HG02610 (cell line): ENCODE measurements around the gene APRT.
A peak's percentile ranks its signal among the peaks of the same experiment; 100 is the strongest.

Experiments
- ATAC-seq: cut with Tn5 transposase; IDR thresholded peaks from one replicate; pipeline ENCODE4 v1.9.1; 2021; ENCODE audit warnings: mild to moderate bottlenecking, moderate library complexity; ENCODE audit not compliant: unreplicated experiment

APRT gene

GRCh38 chr16:88809068-88809675 is 2.6 kb downstream of the APRT start:
- ATAC-seq, result no peak

DNA sequence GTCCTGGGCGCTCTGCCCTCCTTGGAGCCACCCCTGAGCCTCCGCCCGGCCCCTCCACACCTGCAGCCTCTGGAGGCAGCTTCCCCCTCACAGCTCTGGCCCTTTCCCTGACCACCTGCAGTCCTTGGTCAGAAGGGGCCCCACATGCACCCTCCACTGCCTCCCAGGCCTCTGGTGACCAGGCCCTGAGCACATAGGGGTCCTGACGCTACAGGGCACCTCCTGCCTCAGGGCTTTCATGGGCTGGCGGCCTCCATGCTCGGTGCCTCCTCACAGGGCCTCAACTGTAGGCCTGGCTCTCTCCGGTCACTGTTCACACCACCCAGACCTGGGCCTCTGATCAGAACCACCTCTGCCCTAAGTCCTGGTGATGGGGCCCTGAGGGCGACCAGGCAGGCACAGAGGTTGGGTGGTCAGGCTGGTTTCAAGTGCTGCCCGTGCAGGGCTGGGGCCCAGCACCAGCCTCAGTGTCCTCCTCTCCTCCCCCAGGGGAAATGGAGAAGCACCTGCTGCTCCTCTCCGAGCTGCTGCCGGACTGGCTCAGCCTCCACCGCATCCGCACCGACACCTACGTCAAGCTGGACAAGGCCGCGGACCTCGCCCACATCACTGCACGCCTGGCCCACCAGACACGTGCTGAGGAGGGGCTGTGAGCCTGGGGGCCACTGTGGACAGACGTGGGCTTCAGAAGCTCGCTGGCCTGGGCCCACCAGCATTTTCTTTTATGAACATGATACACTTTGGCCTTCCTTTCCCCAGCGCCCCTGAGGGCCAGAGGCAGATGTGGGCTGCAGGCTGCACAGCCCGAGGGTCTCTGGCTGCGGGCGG is 3.9 kb downstream of the APRT start:
- no peak for ATAC-seq

DNA sequence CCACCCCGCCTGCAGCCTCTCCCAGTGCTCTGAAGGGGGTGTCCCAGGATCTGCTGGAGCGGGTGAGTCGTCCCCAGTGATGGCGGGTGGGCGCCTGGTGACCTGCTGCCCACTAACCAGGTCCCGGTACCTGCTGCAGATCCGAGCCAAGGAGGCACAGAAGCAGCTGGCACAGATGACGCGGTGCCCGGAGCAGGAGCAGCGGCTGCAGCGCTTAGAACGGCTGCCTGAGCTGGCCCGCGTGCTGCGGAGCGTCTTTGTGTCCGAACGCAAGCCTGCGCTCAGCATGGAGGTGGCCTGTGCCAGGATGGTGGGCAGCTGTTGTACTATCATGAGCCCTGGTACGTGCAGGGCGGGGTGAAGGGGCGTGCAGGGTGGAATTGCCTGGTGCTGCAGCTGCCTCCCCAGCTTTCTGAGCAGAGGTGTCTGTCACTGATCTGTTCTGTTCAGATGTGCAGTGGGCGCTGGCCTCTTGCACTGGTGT is 4.5 kb downstream of the APRT start:
- no peak for ATAC-seq

- ATAC-seq, result no peak
These were observed 5.1 kb downstream of the APRT start for GRCh38 chr16:88806491-88807111.

DNA sequence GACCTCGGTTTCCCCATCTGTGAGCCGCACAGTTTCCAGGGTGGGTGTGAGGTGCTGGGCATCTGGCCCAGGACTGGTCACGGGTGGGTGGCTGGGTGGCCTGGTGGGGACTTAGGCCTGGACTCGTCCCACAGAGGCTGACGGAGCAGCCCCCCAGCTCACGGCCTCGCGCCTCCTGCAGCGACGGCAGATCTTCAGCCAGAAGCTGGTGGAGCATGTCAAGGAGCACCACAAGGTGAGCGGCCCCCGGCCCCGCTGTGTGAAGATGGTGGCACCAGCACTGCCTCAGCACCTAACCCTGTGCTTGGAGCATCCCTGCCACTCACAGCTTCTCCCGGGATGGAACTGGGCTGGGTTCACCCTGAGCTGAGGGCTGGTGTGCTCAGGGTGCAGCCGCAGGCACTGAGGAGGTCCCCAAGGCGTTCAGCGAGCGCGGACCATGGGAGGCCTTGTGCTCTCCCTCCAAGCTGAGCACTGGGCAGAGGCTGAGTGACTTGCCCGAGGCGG is 5.8 kb downstream of the APRT start:
- ATAC-seq, result no peak

DNA sequence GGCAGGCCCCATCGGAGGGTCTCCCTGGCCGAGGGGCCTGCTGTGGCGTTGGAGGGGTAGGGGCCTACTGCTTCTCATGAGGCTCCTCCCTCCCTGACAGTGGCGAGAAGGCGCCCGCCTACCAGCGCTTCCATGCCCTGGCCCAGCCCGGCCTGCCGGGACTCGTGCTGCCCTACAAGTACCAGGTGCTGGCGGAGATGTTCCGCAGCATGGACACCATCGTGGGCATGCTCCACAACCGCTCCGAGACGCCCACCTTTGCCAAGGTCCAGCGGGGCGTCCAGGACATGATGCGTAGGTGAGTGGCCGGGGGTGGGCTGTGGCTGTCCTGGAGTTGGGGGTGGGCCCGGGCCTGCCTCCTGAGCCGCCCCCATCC is 6.4 kb downstream of the APRT start:
- ATAC-seq, result no peak

- ATAC-seq, result no peak
These were observed 7.0 kb downstream of the APRT start for GRCh38 chr16:88804552-88805339.

- ATAC-seq, result no peak
These were observed 7.6 kb downstream of the APRT start for GRCh38 chr16:88804173-88804551.

GRCh38 chr16:88803264-88803987 is 8.3 kb downstream of the APRT start, which contains the start of gene CDT1:
CDT1 (plus strand) TSS chr16:88803789; CDS start chr16:88803832, 43 bp downstream.
- ATAC-seq, result peak; percentile 37

DNA sequence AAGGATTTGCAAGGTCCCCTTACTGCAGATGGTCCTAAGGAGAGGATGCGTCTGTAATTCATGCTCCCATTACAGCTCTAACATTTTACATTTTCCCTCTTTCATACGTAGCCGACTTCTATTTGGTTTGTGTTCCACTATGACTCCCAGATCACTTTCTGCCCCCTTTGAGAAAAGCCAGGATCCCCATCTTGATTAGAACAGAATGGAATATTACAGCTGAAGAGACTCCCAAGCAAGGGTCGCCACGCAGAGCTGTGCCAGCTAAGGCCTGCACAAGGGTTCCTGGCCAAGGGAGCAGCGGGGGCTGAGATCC is 11.5 kb downstream of the APRT start:
- ATAC-seq, result no peak

GRCh38 chr16:88799569-88800276 is 12.0 kb downstream of the APRT start:
- no peak for ATAC-seq

DNA sequence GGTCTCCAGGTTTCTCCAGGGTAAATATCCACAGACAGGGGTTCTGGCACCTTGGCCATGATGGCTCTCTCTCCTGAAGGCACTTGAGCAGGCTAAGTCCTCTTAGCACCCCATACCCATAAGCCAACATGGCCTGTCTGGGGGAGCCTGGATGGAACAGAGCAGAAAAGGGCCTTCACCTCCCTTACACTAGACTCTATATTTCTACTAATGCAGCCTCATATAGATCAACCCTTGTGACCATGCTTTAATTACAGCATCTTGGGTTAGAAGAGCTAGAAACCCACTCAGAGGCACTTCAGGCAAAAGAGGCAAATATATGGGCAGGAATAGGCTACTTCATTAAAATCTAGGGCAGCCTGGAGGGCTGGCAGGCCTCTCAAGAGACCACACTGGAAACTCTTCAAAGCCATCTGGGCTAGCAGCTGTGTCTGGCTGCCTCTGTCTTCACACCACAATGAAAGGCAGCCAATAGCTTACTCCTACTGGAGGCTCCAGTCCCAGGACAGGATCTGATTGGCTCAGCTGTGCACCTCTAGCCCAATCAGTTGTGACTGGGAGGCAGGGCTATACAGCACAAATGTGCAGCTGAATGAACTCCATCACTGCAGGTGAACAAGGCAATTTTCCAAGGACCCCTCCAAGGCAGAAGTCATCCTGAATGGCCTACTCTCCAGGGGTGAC is 12.8 kb downstream of the APRT start:
- no peak for ATAC-seq

DNA sequence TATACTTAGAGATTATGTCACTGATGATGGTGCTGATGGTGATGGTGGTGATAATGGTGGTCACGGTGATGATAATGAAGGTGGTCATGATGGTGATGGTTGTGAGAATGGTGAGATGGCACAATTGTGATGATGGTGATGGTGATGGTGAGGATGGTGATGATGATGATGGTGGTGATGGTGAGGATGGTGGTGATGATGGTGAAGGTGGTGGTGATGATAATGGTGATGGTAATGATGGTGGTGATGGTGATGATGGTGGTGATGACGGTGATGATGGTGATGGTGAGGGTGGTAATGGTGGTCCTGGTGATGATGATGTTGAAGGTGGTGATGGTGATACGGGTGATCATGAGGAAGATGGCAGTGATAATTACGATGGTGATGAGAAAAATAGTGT is 13.7 kb downstream of the APRT start:
- no peak for ATAC-seq

DNA sequence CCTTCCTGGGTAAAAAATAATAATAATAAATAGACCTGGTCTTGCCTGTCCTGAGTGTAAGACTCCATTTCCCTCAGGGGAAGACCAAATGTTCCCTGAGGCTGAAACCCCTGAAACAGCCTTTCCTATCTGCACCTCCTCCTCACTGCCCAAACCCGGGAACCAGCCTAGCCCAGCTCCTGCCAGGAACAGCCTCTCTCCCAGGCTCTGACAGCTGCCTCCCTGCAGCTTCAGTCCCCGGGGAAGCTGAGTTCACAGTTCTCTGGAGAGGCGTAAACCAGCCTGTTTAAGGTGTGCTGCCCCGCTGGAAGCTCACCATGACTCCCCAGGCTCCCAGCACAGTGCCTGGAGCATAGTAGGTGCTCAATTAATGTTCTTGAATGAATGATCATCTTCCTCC is 15.4 kb downstream of the APRT start:
- no peak for ATAC-seq

- ATAC-seq, result no peak
These were observed 18.3 kb downstream of the APRT start for GRCh38 chr16:88793251-88793954.

DNA sequence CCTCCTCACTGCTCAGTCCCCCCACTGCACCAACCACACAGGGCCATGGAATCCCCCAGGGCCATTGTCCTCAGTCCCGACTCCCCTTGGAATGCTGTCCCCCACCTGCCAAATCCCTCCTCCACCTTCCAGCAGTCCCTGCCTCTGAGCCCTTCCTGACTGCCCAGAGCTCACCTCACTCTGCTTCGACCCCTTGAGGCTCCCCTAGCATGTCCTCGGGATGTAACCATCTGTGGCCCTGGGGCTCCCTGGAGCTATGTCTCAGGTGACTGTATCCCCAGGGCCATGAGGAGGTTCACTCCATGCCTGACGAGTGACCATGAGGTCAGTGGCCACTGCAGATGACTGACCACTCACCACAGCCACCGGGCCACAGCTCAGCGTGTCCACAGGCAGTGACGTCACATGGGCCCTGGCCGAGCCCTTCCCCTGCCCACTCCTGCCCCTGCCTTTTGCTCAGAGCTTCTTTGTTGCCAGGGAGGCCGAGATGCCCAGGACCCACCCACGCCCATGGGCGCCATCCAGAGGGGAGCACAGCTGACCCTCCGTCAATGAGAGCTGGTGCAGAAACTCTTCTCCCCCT is 19.0 kb downstream of the APRT start:
- no peak for ATAC-seq

DNA sequence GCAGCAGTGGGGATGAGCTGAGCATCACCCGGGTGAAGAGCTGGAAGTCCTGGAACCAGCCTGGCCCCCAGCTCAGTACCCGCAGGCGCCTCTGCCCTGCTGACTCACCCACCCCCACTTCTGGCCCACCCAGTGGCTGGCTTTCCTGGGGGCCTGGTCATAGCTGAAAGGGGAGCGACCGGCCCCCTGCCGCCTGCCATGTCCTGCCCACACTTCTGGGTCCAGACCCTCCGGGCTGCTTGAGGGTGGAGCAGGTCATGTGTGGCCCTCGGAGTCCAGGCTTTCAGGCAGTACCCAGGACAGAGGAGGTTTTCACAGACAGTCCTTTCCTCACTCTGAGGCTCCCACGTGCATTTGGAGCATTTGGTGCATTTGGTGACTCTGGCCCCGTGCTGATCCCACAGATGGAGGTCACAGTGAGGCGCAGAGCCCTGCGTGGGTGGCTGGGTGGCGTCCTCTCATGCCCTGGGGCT is 19.6 kb downstream of the APRT start:
- ATAC-seq, result no peak
